NCI-H1930 (cell line): Measurements from ENCODE around the gene C20orf144.

Source experiments
- DNase-seq, 2 experiments: peaks; one replicate each; lab custom pipeline; 2025; lab: John Stamatoyannopoulos, UW

C20orf144 gene

GRCh38 chr20:33650111-33650752 lies 11.9 kb upstream of the C20orf144 start:
- DNase-seq: no peak

DNA sequence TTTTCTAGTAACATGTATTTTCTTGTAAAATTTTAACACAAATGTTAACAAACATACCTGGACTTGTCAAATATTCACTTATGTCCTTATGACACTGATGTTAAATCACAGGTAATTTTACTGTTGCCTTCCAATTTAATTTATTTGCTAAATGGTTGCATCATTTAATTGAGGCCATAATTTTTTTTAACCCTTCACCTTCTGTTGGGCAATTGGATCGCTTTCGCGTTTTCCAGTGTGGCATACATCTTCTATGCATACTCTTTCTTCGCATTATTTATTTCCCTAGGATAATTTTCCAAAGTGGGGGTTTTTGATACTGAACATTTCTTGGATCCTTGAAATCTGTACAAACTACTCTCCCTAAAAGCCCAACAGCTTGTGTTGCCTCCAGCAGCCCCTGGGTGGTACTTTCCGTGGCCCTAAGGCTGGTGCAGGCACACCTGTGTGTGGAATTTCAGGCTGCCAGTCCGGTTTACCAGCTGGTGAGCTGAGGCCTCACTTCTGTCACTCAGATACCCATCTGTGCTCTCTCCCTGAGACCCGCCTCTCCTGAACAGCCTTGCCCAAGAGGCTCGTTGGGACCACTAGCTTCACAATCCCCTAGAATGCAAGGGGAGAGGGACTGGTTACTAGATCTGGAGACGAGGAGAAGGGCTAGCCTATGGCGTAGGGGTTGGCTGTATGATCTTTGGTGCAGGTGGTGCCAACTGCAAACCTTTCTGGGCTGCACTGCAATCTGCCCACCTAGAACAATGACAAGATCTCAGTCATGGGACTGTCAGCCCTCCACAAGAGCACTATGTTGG lies 11.2 kb upstream of the C20orf144 start:
- DNase-seq: no peak

GRCh38 chr20:33651562-33652048 lies 10.5 kb upstream of the C20orf144 start:
- no peak for DNase-seq

GRCh38 chr20:33653218-33653899 lies 8.8 kb upstream of the C20orf144 start:
- DNase-seq: peak; percentile 49 to 70

GRCh38 chr20:33653900-33654596 lies 8.1 kb upstream of the C20orf144 start:
- peak in 1 of 2 experiments; percentile 47 for DNase-seq

GRCh38 chr20:33654680-33655161 lies 7.4 kb upstream of the C20orf144 start:
- no peak for DNase-seq

- no peak for DNase-seq
These were observed 7.0 kb upstream of the C20orf144 start for GRCh38 chr20:33655164-33655563.

GRCh38 chr20:33656010-33656782 lies 5.9 kb upstream of the C20orf144 start:
- no peak for DNase-seq

GRCh38 chr20:33656783-33657703 lies 5.1 kb upstream of the C20orf144 start:
- DNase-seq: no peak

GRCh38 chr20:33657704-33658095 lies 4.4 kb upstream of the C20orf144 start:
- no peak for DNase-seq

DNA sequence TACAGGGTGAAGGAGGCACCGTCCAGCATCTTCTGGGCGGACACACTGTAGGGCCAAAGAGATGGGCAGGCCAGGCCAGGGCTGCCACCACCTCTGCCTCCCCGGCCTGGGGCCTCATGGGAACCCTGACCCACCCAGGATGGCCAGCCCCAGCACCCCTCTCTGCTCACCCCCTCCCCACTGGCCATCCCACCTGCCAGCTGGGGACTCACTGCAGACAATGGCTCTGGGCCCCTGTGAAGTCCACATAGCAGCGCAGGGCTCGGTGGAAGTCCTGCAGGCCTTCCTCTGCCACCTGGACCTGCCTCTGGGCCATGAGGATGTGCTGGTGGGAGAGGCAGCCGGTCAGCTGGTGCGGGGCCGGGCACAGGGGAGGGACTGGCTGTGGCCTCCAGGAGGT lies 3.6 kb upstream of the C20orf144 start:
- DNase-seq: no peak

DNA sequence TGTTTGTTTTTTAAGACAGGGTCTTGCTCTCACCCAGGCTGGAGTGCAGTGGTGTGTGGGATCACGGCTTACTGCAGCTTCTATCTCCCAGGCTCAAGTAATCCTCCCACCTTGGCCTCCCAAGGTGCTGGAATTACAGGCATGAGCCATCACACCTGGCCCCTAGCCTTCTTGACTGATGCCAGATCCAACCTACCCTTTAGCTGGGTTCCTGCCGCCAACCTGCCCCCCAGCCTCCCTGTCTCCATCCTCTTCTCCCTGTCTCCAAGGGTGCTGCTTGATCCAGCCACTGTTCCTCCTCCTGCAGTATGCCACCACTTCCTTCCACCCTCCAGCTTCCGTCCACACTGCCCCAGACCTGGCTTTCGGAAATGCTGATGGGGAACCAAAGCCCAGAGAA lies 3.2 kb upstream of the C20orf144 start:
- DNase-seq: no peak

GRCh38 chr20:33659341-33660034 lies 2.6 kb upstream of the C20orf144 start:
- no peak for DNase-seq

DNA sequence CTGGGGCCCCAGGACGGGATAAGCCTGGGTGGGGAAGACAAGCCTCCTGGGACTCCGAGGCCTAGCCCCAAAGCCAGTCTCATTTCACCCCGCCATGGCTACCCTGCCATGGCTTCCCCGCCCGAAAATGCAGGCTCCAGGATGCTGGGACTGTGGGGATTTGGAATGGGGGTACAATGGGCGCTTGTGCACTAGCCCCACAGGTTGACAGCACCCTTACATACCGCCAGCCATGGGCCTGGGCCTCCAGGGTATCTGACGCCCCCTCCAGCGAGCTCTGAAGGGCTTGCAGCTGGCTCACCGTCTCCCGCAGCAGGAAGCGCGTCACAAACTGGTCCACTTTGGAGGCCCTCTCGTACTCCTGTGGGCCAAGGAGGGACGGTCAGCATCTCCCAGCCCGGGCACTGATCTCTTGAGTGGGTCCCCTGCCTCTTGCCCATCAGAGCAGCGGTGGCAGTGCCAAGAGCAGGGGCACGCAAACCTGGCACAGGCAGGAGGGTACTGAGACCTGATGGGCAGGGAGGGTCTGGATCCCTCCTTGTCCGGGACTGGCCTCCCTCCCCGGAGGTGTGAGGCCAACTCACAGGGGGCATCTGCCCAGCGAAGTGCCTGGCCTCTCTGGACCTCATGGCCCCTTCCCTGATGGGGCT lies 2.0 kb upstream of the C20orf144 start:
- DNase-seq: no peak

DNA sequence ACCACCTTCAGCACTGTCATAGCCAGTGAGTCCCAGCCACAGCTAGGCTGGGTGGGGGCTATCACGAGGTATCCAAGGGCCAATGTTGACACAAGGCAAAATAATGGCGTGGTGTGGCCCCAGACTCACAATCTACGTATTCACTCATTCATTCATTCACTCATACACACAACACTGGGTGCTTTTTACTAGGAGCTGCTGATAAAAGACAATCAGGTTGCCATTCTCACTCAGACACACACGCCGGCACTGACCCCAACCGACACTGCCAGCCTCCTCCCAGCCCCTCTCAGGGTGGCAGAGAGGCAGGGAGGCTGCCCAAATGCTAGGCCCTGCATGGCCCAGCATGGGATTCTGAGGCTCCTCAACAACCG lies 1.5 kb upstream of the C20orf144 start:
- DNase-seq: no peak

DNA sequence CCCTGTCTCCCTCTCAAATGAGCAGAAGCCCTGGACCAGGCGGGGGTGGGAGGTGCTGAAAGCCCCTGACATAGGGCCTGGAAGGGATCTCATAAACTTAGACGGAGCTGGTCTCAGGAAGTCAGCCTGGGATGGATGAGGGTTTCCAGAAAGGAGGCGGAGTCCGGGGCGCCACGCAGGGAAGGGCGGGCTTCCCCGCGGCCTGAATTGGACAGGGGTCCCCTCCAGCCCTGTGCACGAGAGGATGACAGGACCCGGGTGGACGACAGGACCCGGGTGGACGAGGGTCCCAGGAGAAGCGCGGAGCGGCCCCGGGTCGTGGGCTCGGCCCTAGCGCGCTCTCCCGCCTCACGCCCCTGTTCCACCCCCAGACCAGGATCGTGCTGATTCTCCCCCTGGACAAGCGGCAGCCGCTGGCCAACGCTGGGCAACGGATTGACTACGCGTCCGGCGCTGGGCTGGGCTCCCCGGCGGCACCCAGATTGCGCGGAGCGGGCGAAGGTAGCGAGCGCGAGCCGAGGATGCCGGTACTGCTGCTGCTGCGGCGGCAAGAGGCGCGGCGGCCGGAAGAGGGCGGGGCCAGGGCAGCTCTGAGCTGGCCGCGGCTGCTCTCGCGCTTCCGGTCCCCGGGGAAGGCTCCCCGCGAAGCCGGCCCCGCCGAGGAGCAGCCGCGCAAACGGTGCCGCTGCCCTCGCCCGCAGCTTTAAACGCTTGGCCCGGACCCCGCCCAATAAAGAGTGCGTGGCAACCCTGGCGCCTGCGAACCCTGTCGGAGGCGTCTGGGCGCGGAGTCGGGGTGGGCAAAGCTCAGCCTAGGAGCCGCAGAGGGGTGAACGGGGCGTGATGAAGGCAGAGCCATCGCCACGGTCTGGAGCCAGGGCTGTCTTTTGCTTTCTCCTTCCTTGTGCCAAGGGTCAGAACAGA lies 1.3 kb downstream of the C20orf144 start:
- DNase-seq: peak; percentile 59 to 82

GRCh38 chr20:33664085-33664761 lies 2.1 kb downstream of the C20orf144 start:
- DNase-seq: no peak
